Brain microvascular endothelial cell (primary cell): ENCODE data around the gene DONSON.

Experiments
- DNase-seq: peaks from one replicate; pipeline ENCODE4 v3.0.0-alpha.2; 2020
- H3K27ac ChIP-seq: fragments of 250-450 bp; sonication (Bioruptor Pico); 2 replicates; pipeline ENCODE4 v1.5.1; 2020; ENCODE audit warnings: mild to moderate bottlenecking, moderate library complexity
- H3K27me3 ChIP-seq: fragments of 250-450 bp; sonication (Bioruptor Pico); replicated peaks from 2 replicates; pipeline ENCODE4 v1.5.1; 2020; ENCODE audit warnings: mild to moderate bottlenecking
- H3K36me3 ChIP-seq: fragments of 250-450 bp; sonication (Bioruptor Pico); replicated peaks from 2 replicates; pipeline ENCODE4 v1.5.1; 2020; ENCODE audit warnings: mild to moderate bottlenecking
- H3K4me3 ChIP-seq: 2 replicates; pipeline ENCODE4 v1.5.1; 2011; ENCODE audit warnings: low read depth, mild to moderate bottlenecking, control low read depth, low read length, moderate library complexity
- CTCF ChIP-seq: IDR thresholded peaks from 2 replicates; pipeline ENCODE4 v1.5.1; 2011; ENCODE audit warnings: low read depth, mild to moderate bottlenecking, moderate library complexity, low read length, control low read depth, inconsistent platforms; ENCODE audit errors: missing control alignments
- in situ Hi-C: cut with HindIII; loops from 2 replicates; pipeline ENCODE4 v1.10.0; 2017; ENCODE audit warnings: low sequenced_read_pairs, low pct_ligation_motif_present

The DONSON gene

GRCh38 chr21:33541756-33542639 lies 46.5 kb downstream of the DONSON start, which contains the start of gene GART:
TSS of gene GART (minus strand) at chr21:33542117. CDS start at chr21:33539315, 2,802 bp downstream.
- no peak for TF ChIP-seq CTCF
- Histone ChIP-seq H3K4me3 (peak within 1 kb of the TSS; percentile 73), H3K27ac (peak within 1 kb of the TSS; percentile 98), H3K27me3 (no peaks in the 10 kb centered on the region), H3K36me3 (peaks cover 20% of the 10 kb centered on the region)
- DNase-seq = peak; percentile 60
- in situ Hi-C loops = no loop called here

- Histone ChIP-seq H3K27me3 (no peaks in the 10 kb centered on the region), H3K4me3 (peak overlapping the region; percentile 73), H3K27ac (peak overlapping the region; percentile 98), H3K36me3 (peaks cover 25% of the 10 kb centered on the region)
- TF ChIP-seq CTCF = no peak
- no peak for DNase-seq
- in situ Hi-C loops = no loop called here
Observed at GRCh38 chr21:33541105-33541711, 47.3 kb downstream of the DONSON start.

GRCh38 chr21:33540711-33541104 lies 47.8 kb downstream of the DONSON start:
- in situ Hi-C loops = no loop called here
- no peak for DNase-seq
- TF ChIP-seq CTCF = no peak
- Histone ChIP-seq H3K4me3 (peak overlapping the region; percentile 73), H3K27ac (no peak overlapping the region), H3K27me3 (no peaks in the 10 kb centered on the region), H3K36me3 (peaks cover 30% of the 10 kb centered on the region)

- Histone ChIP-seq H3K27ac (peak overlapping the region; percentile 38), H3K27me3 (no peaks in the 10 kb centered on the region), H3K36me3 (peaks cover 39% of the 10 kb centered on the region), H3K4me3 (no peak overlapping the region)
- in situ Hi-C loops = no loop called here
- DNase-seq = peak; percentile 24
- TF ChIP-seq CTCF = no peak
Observed at GRCh38 chr21:33539616-33540015, 48.9 kb downstream of the DONSON start.

- H3K36me3 ChIP-seq = peaks cover 62% of the 10 kb centered on the region
- no peak for TF ChIP-seq CTCF
Observed at GRCh38 chr21:33537212-33537611, 51.3 kb downstream of the DONSON start.

More at GRCh38 chr21:33537212-33537611, 51.3 kb downstream of the DONSON start:
- no peak overlapping the region for H3K4me3 ChIP-seq
- no peak for DNase-seq
- no peak overlapping the region for H3K27ac ChIP-seq
- no peaks in the 10 kb centered on the region for H3K27me3 ChIP-seq
- in situ Hi-C loops = no loop called here
